Activated CD4-positive, CD25-positive, alpha-beta regulatory T cell (primary cell): ENCODE data around the gene ADRA2C.

ENCODE experiments used
- DNase-seq, 4 experiments: peaks; one replicate each; lab custom pipeline; 2025; lab: John Stamatoyannopoulos, UW

Gene ADRA2C

GRCh38 chr4:3797831-3798790 is 31.9 kb downstream of the ADRA2C start:
- no peak for DNase-seq

GRCh38 chr4:3799496-3799895 is 33.3 kb downstream of the ADRA2C start:
- no peak for DNase-seq

GRCh38 chr4:3800351-3800750 is 34.2 kb downstream of the ADRA2C start:
- DNase-seq = no peak

GRCh38 chr4:3801521-3801920 is 35.3 kb downstream of the ADRA2C start:
- DNase-seq = no peak

GRCh38 chr4:3801931-3802550 is 35.9 kb downstream of the ADRA2C start:
- DNase-seq = no peak

- no peak for DNase-seq
Observed at GRCh38 chr4:3802571-3803474, 36.6 kb downstream of the ADRA2C start.

GRCh38 chr4:3803475-3803847 is 37.3 kb downstream of the ADRA2C start:
- no peak for DNase-seq

- no peak for DNase-seq
Observed at GRCh38 chr4:3803946-3804345, 37.8 kb downstream of the ADRA2C start.

- no peak for DNase-seq
Observed at GRCh38 chr4:3805026-3805425, 38.8 kb downstream of the ADRA2C start.

GRCh38 chr4:3805731-3806130 is 39.5 kb downstream of the ADRA2C start:
- no peak for DNase-seq

GRCh38 chr4:3807311-3807710 is 41.1 kb downstream of the ADRA2C start:
- DNase-seq = no peak

GRCh38 chr4:3807822-3808496 is 41.8 kb downstream of the ADRA2C start:
- DNase-seq = no peak

- DNase-seq = no peak
Observed at GRCh38 chr4:3808597-3808996, 42.4 kb downstream of the ADRA2C start.

- no peak for DNase-seq
Observed at GRCh38 chr4:3809028-3809427, 42.8 kb downstream of the ADRA2C start.

- no peak for DNase-seq
Observed at GRCh38 chr4:3809451-3810110, 43.4 kb downstream of the ADRA2C start.

- DNase-seq = no peak
Observed at GRCh38 chr4:3810111-3810680, 44.0 kb downstream of the ADRA2C start.

GRCh38 chr4:3810796-3811485 is 44.8 kb downstream of the ADRA2C start:
- no peak for DNase-seq

- no peak for DNase-seq
Observed at GRCh38 chr4:3811621-3812020, 45.4 kb downstream of the ADRA2C start.

- no peak for DNase-seq
Observed at GRCh38 chr4:3812211-3812934, 46.2 kb downstream of the ADRA2C start.
